LHCN-M2 (cell line): ENCODE measurements around the gene RASAL2. TPM values are rescaled to one million over a fixed set of nuclear protein-coding genes. Genes with fewer than 3 reads are reported as not detected.
"Not testable (repeated sequence)": the region's sequence is repeated elsewhere in the genome, so short reads cannot be mapped to it uniquely, and the experiment has no call there.

Source experiments
- DNase-seq: peaks from one replicate; pipeline ENCODE4 v3.0.0-alpha.2; 2012; ENCODE audit warnings: low read depth
- total RNA-seq: library from RNA; depleted of rRNA; stranded (reverse); fragments of >200 nt; gene quantifications from 2 replicates; pipeline ENCODE4 v1.2.3, GENCODE V29; 2014

Gene RASAL2
- total RNA-seq, 1 experiment from 2014 or later: 33.0 TPM

DNA sequence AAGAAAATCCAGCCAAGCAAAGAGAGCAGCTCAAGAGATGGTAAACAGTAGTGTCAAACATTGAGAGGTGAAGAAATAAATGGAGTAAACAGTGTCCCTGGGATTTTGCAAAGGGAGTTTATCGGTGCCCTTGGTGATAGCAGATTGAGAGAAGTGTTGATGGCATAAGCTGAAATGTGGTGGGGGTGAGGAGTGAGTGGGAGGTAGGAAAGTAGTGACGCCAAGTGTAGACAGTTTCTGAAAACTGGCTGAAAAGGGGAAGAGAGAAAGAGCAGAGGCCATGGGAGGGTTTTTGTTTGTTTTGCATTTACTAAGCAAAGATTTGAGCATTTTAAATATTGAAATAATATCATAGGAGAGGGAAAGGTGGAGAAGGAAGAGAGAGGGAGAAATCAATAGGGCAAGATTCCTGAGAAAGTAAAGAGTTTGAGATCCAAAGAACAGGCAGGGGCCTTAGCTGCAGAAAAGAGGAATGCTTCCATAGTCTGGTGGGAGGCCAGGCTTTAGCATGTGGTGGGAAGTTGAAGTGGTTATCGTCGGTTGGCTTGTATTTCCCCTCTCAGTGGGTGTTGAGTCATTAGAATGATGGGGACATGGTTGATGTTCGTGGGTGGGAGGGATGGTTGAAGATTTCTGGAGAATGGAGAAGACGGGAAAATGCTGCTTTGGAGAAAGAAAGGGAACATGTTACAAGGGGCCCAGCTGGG, 26.8 kb upstream of the RASAL2 start:
- DNase-seq: no peak

DNA sequence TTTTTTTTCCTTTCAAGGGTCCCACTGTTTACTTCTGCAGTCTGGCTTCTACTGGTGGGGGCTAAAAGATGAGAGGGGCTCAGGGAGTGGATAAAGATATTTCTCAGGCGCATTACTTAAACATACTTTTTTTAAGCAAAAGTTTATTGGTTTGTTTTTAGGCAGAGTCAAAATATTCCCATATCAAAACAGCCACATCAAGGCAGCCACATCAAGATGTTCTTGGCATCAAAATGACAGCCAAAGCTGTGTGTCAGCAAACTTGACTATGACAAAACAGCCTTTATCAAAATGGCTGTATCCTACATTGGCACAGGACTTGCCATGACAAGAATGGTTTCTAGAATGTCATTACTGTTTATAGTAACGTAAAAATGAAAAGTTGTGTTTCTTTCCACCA, 22.1 kb upstream of the RASAL2 start:
- no peak for DNase-seq

DNA sequence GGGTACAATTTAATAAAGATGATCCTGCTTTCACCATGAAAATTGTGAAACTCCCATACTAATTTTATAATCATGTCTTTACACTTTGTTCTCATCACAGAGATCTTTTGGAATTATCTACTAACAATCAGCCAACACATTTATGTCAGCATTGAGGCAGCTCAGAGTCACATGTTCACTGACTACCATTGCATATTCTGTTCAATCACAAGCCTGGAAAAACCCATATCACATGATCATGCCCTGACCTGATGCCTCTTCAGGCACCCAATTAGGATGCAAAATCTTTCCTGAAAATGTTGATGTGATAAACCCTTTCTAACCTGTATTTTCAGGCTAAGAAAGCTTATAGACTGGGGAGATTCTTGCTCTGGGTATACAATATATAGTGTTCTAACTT, 21.6 kb upstream of the RASAL2 start:
- DNase-seq: no peak

DNA sequence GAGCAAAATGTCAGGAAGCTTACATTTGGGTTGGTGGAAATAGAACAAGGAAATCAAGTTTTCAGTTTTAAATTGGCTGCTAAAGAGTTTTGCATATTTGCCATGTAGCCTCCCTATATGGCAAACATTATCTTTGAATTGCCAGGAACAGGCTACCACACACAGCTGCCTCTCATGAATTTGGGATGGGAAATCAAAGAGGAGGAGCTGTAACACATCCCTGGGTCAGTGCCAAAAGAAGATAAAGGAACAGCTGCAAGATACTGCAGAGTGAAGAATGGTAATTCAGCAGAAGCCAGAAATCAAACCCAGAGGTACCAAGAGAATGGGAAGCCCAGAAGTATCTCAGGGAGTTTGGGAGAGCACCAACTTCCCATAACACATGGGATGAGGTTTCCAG, 18.6 kb upstream of the RASAL2 start:
- peak; percentile 91 for DNase-seq

DNA sequence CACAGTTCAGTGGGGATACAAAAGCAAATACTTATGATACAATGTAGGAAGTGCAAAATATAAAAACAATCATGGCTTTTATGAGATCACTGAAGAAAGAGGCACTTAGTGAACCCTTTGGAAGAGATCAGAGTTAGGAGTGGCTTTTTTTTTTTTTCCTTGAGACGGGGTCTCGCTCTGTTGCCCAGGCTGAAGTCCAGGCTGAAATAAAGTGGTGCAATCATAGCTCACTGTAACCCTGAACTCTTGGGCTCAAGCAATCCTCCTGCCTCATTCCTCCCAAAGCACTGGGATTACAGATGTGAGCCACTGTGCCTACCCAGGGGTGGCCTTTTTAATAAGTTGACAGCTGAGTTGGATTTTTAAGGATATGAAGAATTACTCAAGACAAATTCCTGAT, 17.3 kb upstream of the RASAL2 start:
- no peak for DNase-seq

DNA sequence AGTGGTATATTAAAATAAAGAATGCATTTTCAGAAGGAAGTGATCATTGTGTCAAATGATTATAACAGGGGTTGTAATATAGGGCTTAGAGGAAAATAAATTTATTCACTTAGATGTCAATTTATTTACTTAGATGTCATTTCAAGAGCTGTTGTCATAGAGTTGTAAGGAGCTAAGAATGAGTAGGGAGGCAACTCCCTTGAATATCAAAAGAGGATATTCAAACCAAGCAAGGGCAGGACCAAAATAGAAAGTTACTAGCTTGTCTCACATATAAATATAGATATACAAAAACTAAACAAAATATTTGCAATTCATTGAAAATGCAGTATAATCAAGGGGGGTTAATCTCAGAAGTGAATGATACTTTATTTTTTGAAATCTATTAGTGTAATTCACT, 16.0 kb upstream of the RASAL2 start:
- no peak for DNase-seq

DNA sequence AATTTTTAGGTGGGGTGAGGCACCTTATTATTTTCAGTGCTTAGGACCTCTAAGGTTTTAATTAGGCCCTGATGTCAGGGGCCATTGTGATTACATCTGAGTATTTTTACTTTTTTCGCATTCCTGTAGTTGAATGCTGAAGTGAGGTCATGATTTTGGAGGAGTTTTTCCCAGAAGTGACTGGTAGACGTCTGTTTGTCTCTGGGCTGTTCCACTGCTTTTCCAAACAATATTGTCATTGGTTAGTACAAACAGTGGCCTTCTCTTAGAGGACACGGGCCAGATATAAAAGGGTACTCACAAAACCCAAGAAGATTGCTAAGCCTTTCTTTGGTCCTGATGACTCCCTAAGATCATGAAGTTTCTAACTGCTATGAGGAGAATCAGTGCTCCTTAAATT, 7.6 kb upstream of the RASAL2 start:
- DNase-seq: peak; percentile 28

DNA sequence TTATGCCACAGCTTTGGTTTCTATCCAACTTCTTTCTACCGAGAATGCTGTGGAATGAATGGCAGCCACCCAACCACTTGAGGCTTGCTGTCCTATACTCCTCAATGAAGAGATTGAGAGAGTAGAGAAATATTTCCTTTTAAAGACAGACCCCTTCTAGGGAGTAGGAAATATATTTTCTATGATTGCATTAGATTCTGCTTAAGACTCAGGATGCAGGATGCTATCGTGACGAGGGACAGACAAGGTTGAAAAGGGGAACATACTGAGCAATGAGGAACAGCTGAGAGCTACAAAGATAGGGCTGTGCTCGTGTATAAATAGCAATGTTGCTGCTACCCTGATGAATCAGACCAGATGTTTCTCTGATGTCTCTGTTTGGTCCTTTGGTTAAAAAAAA, 7.1 kb upstream of the RASAL2 start:
- peak; percentile 94 for DNase-seq

DNA sequence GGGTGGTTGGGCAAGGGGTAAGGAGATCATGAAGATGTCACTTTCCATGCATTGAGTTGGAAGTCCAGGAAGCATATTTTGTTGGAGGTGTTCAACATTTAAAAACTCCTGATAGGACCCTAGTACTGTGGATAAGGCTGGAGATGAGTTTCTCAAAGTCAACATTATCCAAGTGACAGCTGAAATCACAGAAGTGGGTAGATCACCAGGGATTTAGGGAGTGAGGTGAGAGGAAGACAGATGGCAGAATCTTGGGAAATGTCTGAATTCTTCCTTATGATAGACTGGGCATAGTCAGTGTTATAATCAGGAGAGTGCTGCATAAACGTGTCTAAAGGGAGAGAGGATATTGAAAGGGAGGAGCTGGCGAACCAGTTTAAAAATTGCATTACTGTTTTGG, 5.3 kb upstream of the RASAL2 start:
- DNase-seq: peak; percentile 69

DNA sequence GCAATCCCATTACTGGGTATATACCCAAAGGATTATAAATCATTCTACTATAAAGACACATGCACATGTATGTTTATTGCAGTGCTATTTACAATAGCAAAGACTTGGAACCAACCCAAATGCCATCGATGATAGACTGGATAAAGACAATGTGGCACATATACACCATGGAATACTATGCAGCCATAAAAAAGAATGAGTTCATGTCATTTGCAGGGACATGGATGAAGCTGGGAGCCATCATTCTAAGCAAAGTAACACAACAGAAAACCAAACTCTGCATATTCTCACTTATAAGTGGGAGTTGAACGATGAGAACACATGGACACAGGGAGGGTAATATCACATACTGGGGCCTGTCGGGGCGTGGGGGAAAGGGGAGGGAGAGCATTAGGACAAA, 2.5 kb upstream of the RASAL2 start:
- DNase-seq: not testable (repeated sequence)

DNA sequence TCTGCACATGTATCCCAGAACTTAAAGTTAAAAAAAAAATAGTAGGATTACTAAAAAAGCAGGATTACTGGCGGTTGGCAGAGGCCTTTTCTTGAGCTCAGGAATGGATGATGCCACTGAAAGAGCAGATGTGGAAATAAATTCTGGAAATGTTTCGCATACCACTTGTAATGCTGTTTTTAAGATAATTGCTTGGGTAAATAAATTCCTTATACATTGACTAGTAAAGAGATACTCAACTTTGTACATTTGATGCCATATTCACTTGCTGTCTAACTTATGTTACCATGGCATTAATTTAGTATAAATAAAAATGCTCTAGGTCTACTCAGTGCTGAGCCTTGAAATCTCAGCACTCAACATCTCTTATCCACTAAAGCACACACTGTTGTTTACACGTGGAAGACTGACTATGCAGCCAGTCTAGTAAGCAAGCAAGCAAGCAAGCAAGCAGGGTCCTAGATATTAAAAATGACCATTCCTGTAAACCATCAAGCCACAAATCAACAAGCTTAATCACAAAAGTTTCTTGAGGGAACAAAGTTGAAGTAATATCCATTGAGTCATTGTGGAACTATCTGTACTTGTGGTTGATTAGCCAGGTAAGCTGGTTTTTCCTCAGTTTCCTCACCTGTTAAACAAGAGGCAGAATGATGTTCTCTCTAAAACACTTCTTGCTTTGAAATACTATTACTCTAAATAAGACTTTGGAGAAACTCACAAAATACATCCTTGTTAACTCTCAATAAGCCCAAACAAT, 1.7 kb upstream of the RASAL2 start:
- peak; percentile 32 for DNase-seq

DNA sequence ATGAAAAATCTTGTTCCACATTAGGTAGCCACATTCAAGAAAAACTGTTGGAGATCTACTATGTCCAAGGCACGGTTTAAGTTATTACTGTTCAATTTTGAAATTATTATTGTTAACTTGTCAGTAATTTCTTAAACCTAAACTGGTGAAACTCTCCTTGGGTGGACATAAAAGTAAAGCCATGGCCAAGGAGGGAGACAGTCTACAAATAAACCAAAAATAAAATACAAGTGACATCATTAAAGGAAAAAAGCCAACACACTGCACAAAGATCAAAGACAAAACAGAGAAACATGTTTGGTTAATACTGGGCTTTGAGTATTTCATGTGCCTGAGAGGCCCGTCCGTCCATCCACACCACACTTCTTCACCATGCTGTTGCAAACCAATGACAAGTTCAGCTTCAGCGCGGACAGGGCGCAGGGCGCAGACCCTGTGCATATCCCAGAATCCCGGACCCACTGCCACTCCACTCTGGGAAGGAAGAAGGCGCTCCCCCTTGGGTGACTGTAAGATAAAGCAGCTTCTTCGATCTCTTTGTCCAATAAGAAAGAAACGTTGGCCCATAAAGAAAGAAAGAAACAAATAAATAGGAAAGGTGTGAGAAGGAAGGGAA, 918 bp upstream of the RASAL2 start:
- no peak for DNase-seq

DNA sequence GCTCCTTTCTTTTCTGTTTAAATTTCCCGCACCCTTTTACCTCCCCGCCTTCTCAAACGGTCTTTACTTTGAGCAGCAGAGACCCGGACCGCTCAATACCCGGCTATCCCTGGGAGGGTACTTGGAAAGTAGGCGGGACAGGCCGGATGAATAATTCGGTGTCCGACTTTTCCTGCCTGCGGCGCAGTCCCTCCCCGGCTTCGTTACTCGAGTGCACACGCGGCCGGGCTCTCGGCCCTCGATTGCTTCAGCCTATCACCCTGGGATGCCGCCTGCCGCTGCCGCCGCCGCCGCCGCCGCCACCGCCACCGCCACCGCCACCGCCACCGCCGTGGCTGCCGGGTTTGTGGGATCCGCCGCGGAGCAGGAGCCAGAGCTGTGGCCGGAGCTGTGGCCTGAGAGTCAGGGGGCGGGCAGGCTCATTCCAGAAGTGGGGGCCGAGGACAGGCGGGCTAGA, 382 bp upstream of the RASAL2 start:
- DNase-seq: peak; percentile 97

DNA sequence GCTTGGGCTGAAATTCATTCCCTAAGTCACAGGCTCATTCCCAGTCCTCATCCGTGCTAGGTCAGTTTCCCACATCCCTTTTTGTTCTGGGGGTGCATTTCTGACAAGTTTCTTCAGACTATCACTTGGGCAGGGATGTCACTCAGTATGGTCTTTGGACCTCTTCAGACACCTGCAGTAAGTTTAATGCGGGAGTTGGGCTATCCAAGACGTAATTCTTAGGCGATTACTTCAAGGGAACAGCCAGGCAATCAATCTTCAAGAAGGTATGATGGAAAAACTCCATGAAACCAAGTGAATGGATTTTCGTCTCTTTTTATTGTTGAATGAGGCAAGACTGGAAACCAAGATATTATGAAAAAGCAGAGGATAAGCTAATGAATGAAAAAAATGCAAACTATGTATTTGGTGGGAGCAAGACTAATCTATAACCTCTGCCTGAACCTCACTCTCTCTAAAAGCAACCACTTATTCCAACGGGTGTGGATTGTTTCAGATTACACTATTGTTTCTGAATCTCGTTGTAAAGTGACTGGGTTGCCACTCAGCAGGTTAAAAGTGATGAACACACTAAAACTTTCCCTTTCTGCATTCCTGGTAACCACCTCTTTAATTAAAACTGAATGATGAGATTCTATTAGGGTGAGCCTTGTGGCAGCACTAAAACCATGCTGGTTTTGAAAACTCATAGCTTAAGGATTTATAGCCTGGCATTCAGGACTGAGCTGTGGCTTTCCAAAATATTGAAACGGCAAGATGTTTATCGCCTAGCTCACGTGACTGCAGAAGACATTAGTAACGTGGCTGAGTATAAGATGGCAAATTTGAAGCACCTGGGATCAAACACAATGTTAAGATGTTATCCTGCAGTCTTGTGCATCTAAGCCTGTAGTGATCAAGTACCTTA, 1.1 kb downstream of the RASAL2 start:
- DNase-seq: peak; percentile 44

DNA sequence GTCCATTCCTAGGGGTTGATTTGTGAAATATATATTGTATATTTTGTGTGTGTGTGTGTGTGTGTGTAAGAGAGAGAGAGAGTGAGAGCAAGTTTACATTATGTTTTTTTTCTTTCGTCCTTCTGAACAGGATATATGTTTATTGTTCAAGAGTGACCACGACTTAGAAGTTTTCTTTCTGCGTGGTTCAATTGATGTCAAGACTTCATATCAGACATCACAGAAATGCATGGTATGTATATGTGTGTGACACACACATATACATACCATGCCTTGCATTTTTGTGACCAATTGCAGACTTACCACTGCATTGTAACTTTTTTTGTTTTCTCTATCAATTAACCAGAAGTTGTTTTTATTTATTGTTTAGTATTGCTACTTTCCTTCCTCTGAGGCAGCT, 2.5 kb downstream of the RASAL2 start:
- no peak for DNase-seq

DNA sequence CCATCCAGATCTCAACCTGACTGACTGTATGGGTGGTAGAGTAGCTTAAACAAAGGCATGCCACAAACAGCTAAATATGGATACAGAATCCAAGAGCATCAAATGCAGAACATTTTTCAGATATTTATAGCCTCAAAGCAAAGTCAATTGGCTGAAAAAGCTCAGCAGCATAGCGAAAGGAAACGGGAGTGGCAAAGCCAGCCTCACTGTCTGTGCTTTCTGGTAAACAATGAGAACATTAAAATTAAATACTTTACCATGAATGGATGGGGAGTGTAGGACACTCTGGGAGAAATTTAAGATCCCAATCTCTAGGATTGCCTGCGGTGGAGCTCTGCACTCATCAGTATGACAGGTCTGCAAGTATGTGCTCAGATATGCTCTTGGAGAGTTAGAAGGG, 4.4 kb downstream of the RASAL2 start:
- peak; percentile 36 for DNase-seq

DNA sequence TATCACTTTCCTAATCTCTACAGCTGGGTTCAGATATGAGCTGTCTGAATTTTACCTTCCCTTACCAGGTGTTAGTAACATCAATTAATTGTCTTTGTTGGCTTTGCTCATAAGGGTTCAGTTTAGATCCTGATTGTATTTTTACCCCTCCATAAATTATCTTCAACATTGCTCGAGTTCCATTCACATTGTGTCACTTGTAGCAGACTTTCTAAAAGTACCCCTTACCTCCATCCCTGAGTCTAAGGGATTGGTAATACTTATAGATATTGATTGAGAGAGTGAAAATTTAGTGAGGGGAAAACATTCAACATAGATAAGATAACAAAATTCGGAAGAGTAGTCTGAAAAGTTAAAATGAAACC, 7.3 kb downstream of the RASAL2 start:
- DNase-seq: no peak

DNA sequence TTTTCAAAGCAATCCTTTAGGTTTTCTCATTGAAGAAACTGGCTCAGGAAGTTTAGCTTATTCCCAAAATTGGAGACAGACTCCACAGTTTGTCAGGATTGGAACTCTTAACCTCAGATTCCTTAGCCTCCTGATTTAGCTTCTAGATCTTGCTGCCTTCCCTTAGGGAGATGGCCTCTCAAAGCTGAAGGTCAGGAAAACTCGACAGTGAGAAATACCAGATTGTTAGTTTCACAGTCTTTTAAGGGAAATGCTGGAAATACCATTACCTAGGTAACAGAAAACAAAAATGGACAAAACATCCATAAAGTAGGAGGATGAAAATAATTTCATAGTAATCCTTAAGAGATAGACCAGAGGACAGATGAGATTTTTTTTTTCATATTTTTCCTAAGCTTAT, 7.8 kb downstream of the RASAL2 start:
- DNase-seq: peak; percentile 49

DNA sequence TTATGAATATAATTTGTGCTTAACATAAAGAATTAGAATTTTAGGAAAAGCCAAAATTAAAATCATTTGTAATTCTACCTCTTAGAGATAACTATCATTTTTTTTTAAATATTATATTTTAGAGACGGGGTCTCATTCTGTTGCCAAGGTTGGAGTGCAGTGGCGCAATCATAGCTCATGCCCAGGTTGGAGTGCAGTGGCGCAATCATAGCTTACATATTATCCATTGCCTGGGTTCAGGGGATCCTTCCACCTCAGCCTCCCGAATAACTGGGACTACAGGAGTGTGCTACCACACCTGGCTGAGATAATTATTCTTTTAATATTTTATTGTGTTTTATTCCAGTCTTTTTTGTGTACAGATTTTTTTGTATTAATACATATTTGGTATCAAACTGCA, 8.3 kb downstream of the RASAL2 start:
- DNase-seq: no peak

DNA sequence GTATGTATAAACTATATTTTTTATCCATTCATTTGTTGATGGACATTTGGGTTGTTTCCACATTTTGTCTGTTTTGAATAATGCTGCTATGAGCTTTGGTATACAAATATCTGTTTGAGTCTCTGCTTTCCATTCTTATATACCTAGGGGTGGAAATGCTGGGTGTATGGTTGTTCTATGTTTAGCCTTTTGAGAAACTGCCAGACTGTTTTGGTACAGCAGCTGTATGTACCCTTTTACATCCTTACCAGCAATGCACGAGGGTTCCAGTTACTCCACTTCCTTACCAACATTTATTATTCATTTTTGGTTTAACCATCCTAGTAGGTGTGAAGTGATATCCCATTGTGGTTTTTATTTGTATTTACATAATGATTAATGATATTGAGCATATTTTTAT, 13.9 kb downstream of the RASAL2 start:
- no peak for DNase-seq

DNA sequence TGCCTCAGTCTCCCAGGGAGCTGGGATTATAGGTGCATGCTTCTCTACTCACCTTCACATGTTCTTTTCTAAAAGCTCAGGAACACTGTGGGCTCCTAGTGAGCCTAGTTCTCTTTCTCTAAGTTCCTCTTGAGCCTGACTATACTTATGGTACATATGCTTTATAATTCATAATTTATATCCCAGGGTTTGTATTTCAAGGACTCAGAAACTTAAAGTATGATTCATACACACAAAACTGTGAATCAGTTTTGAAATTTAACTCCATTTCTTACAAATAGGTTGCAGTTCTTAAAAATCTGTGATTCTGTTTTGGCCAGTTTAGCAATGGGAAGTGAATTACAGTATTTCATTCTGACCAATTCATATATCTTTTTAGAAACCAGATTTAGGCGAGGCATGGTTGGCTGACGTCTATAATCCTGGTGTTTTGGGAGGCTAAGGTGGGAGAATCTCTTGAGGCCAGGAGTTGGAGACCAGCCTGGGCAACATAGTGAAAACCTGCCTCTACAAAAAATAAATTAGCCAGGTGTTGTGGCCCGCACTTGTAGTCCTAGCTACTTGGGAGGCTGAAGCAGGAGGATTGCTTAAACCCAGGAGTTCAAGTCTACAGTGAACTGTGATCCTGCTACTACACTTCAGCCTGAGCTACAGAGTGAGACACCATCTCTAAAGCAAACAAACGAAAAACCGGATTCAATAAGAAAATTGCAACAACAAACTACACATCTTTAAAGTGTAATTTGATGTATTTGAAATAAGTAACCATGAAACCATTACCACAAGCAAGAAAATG, 15.6 kb downstream of the RASAL2 start:
- peak; percentile 52 for DNase-seq
